Stimulated activated CD4-positive, alpha-beta T cell treated with anti-CD3 and anti-CD28 coated beads, Interleukin-1b, Interleukin-23, amount 100 ng/mL, for 1 hour (primary cell): Measurements from ENCODE around the gene FGD5.

Experiments used
- DNase-seq, 2 donors: peaks; one replicate each; pipeline ENCODE4 v3.0.0-alpha.2; 2020; ENCODE audit warnings: low read depth in 2 of 2

The FGD5 gene

DNA sequence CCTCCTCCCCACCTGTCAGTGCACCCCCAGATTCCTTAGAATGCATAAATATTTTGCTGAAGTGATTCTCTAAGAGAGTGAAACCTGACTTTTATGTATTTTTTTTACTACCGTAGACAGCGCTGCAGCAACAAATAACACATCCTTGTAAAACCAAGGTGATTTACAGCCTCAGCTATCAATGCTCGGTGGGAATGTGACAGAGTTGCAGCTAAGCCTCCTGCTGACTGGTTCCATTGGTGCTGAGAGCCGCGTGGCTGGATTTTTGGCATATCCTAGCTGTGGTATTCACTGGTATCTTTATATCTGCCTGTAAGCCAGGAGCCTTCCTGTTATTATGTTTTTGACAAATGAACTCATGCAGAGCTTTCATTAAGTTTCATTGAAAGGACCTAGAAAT is 11.0 kb downstream of the FGD5 start:
- no peak for DNase-seq

DNA sequence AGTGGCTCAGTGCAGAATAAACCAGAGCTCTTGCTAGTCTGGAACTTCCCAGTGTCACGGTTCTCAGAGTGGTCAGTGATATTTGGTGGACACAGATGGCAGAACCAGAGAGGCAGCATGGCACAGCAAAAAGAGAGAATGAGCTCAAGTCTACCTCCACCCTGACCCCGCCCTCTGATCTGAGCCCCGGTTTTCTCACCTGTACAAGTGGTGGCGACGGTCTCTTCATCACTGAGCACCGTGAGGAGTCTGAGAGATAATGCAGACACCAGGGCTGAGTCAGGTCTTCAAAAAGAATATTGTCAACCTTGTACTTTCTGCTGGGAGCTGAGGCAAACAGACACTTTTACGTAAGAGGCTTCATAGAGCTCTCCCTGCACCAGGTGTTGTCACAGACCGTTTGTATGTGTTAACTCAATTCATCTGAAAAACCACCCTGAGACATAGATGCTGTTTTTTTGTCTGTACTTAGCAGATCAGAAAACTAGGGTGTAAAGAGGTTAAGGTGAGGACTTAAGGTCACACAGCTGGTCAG is 13.2 kb downstream of the FGD5 start:
- DNase-seq: no peak

DNA sequence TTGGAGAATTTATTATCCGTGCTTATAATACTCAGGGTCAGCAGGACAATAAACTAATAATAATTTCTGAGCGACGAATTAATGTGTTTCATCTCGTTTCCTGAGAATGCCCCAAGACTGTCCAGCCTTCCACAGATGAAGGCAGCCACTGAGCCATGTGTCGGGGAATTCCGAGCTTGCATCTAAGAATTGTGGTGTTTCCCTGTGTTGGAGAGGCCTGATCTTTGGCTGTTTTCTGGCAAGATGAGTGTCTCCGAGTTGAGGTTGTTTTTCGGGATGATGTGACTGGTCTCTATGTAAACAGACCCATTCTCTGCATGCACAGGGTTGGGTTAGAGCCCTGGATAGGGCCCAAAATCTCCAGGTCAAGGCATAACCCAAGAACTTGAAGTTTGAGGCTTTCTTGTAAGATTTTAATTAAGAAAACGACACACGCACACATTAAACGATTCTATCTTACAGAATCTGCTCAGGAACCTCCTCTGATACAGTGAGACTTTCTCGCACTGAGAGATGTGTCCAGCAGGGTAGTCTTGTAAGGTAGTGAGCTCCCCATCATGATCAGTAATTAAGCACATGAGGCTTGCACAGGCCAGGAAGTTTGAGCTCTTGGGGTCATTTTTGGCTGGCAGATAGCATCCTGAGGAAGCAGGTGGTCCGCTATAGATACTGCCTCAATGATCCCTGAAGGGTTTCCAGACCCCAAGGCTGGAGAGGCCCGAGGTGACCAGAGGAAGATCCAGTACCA is 14.4 kb downstream of the FGD5 start:
- no peak for DNase-seq

DNA sequence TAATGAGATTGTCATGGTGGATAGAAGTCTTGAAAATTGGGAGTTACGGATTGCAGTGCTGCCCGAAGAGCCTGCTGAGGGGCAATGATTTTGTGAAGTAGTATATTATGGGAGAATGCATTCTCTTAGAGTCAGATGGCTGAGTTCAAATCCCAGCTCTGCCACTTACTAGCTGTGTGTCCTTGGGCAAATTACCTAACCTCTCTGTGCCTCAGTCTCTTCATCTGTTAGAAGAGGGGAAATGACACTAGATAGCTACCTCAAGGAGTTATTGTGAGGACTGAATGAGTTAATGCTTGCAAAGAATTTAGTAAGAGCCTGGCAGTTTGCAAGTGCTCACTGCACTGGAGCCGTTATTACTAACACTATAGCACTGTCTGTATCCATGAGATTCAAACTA is 15.4 kb downstream of the FGD5 start:
- no peak for DNase-seq

DNA sequence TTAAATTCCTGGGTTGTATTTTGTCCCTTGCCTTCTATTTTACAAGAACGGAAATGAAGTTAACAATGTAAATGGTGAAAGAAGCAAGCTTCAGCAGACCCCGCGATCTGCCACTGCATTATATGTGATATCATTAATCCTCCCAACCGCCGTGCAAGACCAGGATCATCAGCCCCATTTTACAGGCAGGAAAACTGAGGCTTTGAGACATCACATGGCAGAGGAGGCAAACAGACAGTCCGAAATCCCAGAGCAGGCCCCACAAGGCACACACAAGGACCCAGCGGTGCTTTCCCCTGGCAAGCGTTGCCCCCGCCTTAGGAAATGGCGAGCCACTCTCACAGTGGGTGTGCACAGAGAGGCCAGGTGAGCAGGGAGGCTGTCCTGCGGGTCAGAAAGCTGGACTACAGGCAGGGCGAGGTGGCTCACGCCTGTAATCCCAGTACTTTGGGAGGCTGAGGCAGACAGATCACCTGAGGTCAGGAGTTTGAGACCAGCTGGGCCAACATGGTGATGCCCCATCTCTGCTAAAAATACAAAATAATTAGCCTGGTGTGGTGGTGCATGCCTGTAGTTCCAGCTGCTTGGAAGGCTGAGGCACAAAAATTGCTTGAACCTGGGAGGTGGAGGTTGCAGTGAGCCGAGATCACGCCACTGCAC is 16.2 kb downstream of the FGD5 start:
- no peak for DNase-seq

DNA sequence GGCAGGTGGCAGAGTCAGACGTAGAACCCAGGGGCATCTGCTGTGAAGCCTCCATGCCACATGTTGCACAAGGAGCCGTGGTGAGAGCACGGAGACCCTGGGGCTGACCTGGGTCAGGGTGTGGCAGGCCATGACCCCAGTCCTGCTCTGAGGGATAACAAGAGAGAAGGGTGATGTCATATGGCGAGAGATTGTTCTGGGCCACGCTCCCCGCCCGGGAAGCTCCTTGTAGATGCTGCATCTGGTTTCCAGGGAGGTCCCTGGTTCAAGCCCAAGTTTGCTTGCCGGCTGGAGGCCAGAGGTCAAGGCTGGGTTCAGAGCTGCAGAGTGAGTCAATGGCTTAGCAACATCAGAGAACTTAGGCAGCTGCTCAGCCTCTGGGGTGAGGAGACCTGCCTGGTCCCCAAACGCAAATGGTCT is 17.3 kb downstream of the FGD5 start:
- no peak for DNase-seq

DNA sequence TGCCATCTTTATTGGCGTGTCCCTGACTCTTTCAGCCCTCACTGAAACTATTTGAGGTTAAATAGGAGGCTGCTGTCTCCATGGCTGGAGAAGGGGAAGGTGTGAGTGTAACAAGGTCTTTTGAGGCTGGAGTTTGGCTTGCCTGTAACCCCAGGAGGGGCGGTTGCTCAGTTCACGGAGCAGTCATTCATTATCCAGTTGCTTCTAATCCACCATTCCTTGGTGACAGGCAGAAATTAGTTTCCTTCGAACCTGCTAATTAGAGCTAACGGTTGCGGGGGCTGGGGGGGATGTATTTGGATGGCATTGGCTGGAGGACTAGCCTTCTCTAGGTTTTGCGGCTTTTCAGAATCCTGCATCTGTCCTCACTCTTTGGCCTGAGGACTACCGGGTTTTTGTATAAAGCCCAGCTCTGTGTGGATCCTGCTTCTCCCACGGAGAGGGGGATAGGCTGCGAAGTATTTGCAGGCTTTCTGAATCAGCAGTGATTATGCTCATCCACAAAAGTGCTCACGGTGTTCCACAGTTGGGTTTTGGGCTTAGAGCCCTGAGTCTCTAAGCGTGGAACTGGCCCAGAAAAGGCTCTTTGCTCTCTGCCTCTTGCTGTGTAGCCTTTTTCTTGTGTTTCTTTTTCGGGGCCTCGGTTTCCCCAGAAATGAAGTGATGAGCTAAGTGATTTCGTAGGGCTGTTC is 18.6 kb downstream of the FGD5 start:
- no peak for DNase-seq

DNA sequence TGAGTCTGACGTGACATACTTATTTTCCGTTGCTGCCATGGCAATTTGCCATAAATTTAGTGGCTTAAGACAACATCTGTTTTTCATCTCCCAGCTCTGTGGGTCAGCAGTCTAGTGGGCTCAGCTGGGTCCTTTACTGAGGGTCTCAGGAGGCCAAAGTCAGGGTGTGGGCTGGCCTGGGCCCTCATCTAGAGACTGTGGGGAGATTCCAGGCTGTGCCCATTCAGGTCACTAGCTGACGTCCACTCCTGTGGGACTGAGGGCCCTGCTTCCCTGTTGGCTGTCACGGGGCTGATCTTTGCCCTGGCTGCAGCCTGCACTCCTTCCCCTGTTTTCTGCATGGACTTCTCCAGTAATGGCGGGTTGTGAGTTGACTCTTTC is 19.1 kb downstream of the FGD5 start:
- DNase-seq: no peak

DNA sequence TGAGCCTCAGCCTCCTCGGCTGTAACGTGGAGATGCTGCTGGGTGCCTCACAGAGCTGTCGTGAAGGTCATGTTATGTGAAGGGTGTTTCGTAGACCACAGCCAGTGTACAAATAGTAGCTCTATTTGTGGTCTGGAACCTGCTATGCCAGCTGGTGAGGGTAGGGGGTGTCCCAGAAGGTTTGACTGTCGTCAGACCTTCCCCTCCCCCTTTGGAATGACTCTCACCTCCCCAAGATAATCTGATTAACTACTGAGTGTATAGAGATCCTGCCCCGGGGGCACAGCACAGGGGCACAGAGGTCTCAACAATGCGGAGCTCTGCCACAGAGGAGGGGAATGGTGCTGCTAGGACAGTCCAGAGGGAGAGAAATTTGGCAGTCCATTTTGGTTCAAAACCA is 20.5 kb downstream of the FGD5 start:
- DNase-seq: no peak

DNA sequence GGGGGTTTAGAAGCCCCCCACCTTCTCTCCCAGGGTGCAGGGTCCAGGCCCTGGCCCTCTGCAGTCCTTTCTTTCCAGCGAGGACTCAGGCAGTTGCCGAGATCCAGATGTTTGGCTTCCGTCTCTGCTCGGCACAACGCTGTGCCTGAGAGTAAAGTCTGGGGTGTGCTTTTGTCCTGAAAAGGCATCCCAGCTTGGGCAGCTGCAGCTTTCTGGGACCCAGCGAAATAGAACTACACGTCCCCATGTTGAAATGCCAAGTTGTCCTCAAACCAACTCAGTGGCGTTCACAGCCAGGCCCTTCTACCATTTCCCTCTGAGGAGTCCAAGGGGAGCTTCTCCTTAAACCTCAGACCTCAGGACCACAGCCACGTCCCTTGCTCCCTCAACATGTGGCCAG is 23.1 kb downstream of the FGD5 start:
- DNase-seq: no peak

DNA sequence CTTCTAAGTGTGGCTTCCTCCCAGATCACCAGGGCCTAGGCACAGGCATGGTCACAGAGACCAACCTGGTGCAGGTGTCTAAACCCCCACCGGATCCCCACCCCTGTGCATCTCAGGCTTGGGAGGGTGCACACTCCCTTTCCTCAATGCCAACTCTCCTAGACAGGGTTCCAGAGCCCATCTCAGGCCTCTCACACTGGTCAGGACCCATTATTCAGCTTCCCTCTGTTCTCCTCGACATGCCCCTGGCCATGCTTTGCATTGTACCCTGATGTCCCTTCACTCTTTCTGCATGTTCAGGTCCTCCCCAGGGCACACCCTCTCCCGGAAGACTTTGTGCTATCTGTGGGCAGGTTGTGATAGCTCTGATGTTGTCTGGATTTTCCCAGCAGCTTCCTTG is 23.5 kb downstream of the FGD5 start:
- no peak for DNase-seq

DNA sequence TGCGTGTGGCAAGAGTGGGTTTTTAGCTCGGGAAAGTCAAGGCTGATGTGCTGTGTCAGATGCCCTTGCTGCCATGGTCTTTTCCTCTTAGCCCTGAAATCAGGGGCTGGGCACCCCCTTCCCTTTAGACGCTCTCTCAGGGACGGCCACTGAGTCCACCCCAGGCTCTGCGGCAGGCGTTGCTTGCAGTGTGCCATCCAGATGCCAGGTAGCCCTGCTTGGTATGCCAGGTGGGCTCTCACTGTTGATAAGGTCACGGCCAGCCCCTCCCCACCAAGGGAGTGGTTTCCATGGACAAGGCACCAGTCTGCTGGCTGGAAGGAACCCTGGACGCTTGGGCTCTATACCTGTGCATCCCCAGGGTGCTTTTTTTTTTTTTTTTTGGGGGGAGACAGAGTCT is 24.6 kb downstream of the FGD5 start:
- no peak for DNase-seq

DNA sequence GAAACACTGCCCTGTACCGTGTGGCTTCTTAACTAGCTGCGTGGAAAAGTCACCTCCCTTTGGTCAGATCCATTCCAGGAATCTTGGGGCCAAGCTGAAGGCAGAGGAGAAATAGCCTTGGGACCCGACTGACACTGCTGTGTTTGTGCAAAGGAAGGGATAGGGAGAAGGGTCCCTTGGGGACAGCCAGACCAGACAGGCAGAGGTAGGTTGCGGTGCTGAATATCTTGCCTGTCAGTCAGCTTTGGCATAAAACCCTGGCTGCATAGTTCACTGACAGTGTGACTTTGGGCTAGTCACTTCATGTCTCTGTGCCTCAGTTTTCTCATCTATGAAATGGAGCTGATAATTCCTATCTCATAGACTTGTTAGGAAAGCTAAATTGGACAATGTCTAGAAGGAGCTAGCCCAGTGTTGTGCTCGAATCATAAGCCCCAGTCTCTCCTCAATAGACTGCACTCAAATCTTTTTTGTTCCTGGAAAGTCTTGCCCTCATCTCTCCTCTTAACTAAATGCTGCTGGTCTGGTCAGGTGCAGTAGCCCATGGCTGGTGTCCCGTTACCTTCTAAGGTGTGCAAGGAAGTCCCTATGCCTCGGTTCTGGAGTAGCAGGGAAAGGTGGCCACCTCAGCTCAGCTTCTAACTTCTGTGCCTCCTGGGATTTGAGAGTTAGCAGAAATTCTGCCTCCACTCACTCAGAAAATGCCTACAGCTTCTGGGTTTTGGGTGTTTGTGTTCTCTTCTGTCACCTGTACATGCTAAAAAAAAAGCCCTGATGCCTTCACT is 25.8 kb downstream of the FGD5 start:
- no peak for DNase-seq

DNA sequence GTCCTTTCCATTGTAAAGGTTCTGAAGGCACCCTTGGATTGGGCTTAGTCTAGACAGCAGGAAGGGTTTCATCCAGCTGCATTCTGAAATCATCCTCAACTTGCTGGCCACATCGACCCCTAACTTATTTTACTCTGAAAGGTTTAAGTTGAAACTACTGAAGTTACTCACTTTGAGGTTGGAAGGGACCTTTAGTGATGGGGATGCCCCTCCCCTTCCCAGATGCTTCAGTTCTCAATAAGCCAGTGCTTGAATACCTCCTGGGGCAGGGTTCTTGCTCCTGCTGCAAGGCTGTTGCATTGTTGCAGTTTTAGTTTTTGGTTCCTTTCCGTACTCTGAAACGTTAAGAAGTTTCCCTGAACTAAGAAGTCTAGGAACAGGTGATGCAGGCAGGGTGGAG is 26.4 kb downstream of the FGD5 start:
- no peak for DNase-seq

DNA sequence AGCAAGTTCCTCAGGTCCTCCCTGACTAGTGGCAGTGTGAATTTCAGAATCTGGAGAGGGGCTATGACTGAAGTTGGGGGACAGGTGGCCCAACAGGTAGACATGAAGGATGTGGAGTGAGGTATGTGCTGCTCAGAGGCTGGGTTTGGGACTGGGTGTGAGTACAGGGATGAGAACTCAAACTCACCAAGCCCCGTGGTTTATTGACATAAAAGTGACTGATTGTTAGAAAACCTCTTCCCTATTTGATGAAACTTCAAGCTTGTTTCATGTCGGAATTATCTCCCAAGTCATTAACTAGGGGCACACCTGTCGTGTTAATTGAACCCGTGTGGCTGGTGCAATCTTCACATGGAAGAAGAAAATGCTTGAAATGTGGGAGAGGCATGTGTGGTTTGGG is 27.1 kb downstream of the FGD5 start:
- no peak for DNase-seq

DNA sequence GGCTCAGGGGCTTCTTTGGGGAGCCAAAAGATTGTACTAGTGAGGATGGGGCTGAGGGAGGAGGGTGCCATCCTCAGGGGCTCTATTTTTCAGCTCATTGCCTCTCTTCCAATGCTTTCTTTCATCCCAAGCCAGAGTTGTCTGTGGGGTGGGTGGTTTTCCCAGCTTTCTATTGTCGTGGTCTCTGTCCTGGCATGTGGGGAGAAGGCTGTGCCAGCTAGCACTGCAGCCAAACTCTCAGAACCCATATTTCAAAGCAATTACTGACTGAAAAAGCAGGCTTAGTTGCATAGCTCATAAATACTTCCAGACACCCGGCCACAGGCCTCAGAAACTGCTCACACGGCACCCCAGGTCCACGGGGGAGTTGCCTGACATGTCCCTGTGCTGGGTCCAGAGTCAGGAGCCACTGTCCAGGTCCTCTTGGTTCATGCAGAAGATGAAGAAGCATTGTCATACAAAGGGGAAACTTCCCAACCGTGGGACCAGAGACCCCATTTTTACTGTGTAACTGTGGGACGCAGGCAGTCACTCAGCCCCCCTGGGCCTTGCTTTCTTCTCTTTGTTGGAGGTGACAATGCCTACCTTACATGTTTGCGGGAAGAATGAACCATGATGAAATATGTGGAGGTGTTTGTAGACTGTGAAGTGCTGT is 27.6 kb downstream of the FGD5 start:
- no peak for DNase-seq

DNA sequence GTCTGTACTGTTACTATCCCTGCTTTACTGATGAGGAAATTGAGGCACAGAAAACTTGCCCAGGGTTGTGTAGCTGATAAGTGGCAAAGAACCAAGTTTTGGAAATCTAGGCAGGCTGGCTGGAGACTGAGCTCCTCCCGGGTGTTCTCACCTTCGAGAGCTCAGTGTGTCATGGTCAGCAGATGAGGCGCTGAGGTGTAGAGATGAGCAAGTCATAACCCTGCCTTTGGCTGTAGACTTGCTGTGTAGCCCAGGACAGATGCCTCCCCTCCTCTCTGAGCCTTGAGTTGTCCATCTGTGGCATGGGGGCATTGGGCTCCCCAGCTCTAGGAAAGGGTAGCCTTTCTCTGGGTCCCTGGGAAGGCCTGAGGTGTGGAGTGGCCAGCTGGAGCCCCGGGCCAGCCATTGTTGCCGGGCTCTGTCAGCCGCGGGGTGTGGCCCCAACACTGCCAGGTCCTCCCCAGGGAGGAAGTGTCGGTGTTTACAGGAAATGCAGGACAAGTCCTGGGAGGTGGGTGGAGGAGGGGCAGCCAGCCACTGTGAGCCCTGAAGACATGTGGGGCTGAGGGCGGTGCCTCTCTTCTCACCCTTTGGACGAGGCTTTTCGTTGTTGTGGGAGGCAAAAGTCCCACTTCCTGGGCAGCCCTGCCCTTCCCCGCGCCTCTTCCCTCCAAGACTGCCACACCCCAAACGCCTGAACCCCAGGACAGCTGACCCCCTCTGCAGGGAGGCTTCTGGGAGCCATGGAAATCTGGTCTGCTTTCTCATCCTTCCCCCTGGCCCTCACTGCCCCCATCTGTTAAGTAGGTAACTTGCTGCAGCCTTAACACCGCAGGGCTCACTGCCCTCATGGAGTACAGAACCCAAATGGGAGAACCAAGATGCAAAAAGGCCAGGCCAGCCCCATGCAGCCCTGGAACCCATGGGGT is 29.1 kb downstream of the FGD5 start:
- no peak for DNase-seq

DNA sequence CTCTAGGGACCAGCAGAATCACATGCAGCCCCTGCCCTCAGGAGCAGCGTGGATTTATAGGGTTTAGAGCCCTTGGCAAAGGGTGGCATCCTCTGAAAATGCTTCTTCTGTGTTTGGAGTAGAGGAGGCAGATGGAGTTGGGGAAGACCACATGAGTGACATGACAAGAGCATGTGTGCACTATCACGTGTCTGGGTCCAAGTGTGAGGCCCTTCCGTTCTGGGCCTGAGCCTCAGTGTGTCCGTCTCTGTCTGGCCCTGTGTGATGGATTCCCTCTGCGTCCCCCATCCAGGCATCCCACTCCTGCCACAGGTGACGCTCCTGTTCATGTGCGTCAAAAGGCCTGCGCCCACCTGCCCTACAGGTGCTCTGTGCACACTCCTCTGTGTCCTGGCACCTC is 30.1 kb downstream of the FGD5 start:
- no peak for DNase-seq

DNA sequence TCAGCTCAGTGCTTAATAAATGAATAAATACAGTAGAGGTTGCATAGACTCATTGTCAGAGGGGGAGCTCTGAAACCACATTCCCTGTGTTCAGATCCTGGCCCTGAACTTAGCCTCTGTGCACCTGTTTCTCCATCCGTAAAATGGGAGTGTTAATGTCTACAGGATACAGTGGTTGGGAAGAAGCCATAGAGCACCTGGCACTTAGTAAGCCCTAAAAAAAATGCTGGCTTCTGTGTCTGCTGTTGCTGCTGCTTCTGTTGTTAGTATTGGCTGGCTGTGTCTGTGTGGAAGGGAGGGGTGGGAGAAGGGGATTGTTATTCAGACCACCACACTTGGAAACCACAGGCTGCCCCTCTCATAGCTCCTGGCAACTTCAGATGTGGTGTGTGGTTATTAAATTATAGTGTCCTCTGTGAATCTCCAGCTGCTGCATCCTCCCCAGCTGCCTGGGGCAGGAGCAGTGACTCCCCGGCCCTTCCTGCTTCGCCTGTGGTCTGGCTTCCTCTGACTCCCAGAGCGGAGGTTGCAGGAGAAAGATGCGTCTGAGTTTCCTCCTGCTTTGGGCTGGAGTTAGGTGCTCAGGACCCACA is 31.0 kb downstream of the FGD5 start:
- DNase-seq: no peak

DNA sequence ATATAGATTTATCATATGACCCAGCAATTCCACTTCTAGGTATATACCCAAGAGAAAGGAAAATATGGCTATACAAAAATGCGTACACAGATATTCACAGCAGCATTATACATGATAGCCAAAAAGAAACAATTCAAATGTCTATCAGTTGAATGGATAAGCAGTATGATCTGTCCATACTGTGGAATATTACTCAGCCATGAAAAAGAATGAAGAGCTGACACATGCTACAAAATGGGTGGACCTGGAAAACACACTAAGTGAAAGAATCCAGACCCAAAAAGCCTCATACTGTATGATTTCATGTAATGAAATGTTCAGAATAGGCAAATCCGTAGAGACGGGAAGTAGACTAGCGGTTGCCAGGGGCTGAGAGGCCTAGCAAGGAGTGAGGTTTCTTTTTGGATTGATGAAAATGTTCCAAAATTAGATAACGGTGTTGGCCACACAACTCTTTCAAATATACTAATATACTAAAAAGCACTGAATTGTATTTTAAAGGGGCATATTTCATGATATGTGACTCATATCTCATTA is 33.4 kb downstream of the FGD5 start:
- no peak for DNase-seq
